Neural cell (in vitro differentiated cells): ENCODE results near the gene HACD4.

ENCODE experiments used
- EZH2 ChIP-seq: fragments of 200-600, 300-800 bp; shearing (Covaris generic), sonication (generic); IDR thresholded peaks from 2 replicates; pipeline ENCODE4 v1.6.1; 2014; ENCODE audit warnings: antibody characterized with exemption, low read length, borderline replicate concordance, mild to moderate bottlenecking; ENCODE audit not compliant: insufficient read depth, poor library complexity, severe bottlenecking
- POLR2AphosphoS5 ChIP-seq: IDR thresholded peaks from 2 replicates; pipeline ENCODE4 v1.6.1; 2012

DNA sequence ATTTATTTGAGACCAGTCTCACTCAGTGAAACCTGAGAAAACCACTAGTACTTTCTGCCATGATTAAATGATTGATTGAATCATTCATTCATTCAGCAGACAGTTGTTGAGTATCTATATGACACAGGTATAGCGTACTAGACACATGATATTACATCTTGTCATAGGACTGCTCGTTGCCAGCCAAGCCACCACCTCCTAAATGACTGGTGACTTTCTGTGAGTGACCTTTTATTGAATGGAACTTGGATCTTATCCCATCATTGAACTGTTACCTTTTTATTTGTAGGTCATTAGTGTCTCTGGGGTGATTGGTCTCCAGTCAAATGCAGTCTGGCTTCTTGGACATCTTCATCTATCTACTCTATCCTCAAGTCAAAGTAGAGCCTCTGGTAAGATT is 80.7 kb downstream of the HACD4 start:
- TF ChIP-seq EZH2 (no peak), POLR2AphosphoS5 (no peak)
